CD4-positive, CD25-positive, alpha-beta regulatory T cell (primary cell): ENCODE measurements around the gene LCE2A. TPM values are rescaled to one million over a fixed set of nuclear protein-coding genes. Genes with fewer than 3 reads are reported as not detected.

Experiments
- ATAC-seq, 2 donors: fragments of 150-1000 bp; cut with Tn5 transposase; one replicate each; pipeline ENCODE4 v1.10.0; 2021; ENCODE audit warnings: low read depth in 2 of 2, moderate number of reproducible peaks in 2 of 2, moderate library complexity in 1 of 2
- DNase-seq, 3 donors: peaks; one replicate each; pipeline versions ENCODE4 v3.0.0 to v3.0.0-alpha.2; 2012 to 2022; ENCODE audit warnings: mixed read lengths in 1 of 3
- H3K27ac ChIP-seq: one replicate; pipeline ENCODE4 v1.7.0; 2013; ENCODE audit warnings: mild to moderate bottlenecking, low read length; ENCODE audit not compliant: insufficient read depth, poor library complexity, severe bottlenecking
- H3K27me3 ChIP-seq: one replicate; pipeline ENCODE4 v1.7.0; 2013; ENCODE audit warnings: low read length; ENCODE audit not compliant: control insufficient read depth, insufficient read depth
- H3K36me3 ChIP-seq: one replicate; pipeline ENCODE4 v1.7.0; 2013; ENCODE audit warnings: mild to moderate bottlenecking, low read length, moderate library complexity; ENCODE audit not compliant: control insufficient read depth, insufficient read depth
- H3K4me1 ChIP-seq: 2 replicates; pipeline ENCODE4 v1.7.0; 2013; ENCODE audit warnings: mild to moderate bottlenecking, low read length; ENCODE audit not compliant: insufficient read depth, control insufficient read depth, poor library complexity, severe bottlenecking
- H3K4me3 ChIP-seq: one replicate; pipeline ENCODE4 v1.7.0; 2013; ENCODE audit warnings: low read depth, mild to moderate bottlenecking, low read length, moderate library complexity
- H3K9me3 ChIP-seq, 2 experiments: 1 replicate in 1 of 2; 2 replicates in 1 of 2; pipeline ENCODE4 v1.7.0; 2013; ENCODE audit warnings: low read length in 2 of 2, mild to moderate bottlenecking in 1 of 2, moderate library complexity in 1 of 2; ENCODE audit not compliant: control insufficient read depth in 2 of 2
- H3K27ac Mint-ChIP-seq, 3 donors: one replicate each; pipeline ENCODE4 v1.8.0; 2020 to 2022; ENCODE audit warnings: mild to moderate bottlenecking in 3 of 3, mixed read lengths in 3 of 3, moderate library complexity in 2 of 3
- H3K27me3 Mint-ChIP-seq: one replicate; pipeline ENCODE4 v1.8.0; 2022; ENCODE audit warnings: mild to moderate bottlenecking, mixed read lengths
- H3K36me3 Mint-ChIP-seq: one replicate; pipeline ENCODE4 v1.8.0; 2020; ENCODE audit warnings: mixed read lengths
- H3K4me1 Mint-ChIP-seq, 4 donors: one replicate each; pipeline ENCODE4 v1.8.0; 2020 to 2022; ENCODE audit warnings: mixed read lengths in 4 of 4, mild to moderate bottlenecking in 1 of 4
- H3K4me3 Mint-ChIP-seq, 4 donors: one replicate each; pipeline ENCODE4 v1.8.0; 2020 to 2022; ENCODE audit warnings: mild to moderate bottlenecking in 4 of 4, mixed read lengths in 4 of 4, moderate library complexity in 3 of 4
- H3K9me3 Mint-ChIP-seq, 7 donors: one replicate each; pipeline ENCODE4 v1.8.0; 2020 to 2022; ENCODE audit warnings: mixed read lengths in 7 of 7, mild to moderate bottlenecking in 3 of 7, moderate library complexity in 2 of 7
- polyA plus RNA-seq, 4 donors: library from polyadenylated mRNA; unstranded; fragments of 300-500 nt; fragmentation: Illumina TruSeq; gene quantifications; one replicate each; pipeline ENCODE4 v1.2.3, GENCODE V29; 2021
- total RNA-seq: library from RNA; stranded (reverse); gene quantifications from one replicate; pipeline ENCODE4 v1.2.3, GENCODE V29; 2022

The LCE2A gene
- total and polyA plus RNA-seq, 5 donors from 2014 or later: not detected

- Histone ChIP-seq H3K4me1 (no peaks in the 10 kb centered on the region), H3K27me3 (peaks cover 4% of the 10 kb centered on the region), H3K27ac (no peak overlapping the region), H3K9me3 (no peaks in the 10 kb centered on the region), H3K4me3 (no peak overlapping the region), H3K36me3 (no peaks in the 10 kb centered on the region)
- no peak overlapping the region for H3K27ac Mint-ChIP-seq
- DNase-seq: no peak
- peaks cover 16% of the 10 kb centered on the region for H3K27me3 Mint-ChIP-seq
- no peak overlapping the region for H3K4me3 Mint-ChIP-seq
- no peaks in the 10 kb centered on the region for H3K4me1 Mint-ChIP-seq
- H3K36me3 Mint-ChIP-seq: no peaks in the 10 kb centered on the region
- no peak for ATAC-seq
- peaks cover 0 to 3% (median 0%) of the 10 kb centered on the region in 7 donors for H3K9me3 Mint-ChIP-seq
These were observed 45.4 kb downstream of the LCE2A start for GRCh38 chr1:152743371-152744145.

GRCh38 chr1:152745289-152745704 lies 47.2 kb downstream of the LCE2A start:
- peaks cover 16% of the 10 kb centered on the region for H3K27me3 Mint-ChIP-seq
- H3K27me3 ChIP-seq: peaks cover 4% of the 10 kb centered on the region
- H3K4me1 ChIP-seq: no peaks in the 10 kb centered on the region
- no peak overlapping the region for H3K27ac ChIP-seq
- no peak for DNase-seq
- H3K4me3 ChIP-seq: no peak overlapping the region
- no peaks in the 10 kb centered on the region for H3K9me3 ChIP-seq
- ATAC-seq: no peak
- H3K4me3 Mint-ChIP-seq: no peak overlapping the region
- no peak overlapping the region for H3K27ac Mint-ChIP-seq
- no peaks in the 10 kb centered on the region for H3K36me3 Mint-ChIP-seq
- no peaks in the 10 kb centered on the region for H3K4me1 Mint-ChIP-seq
- H3K36me3 ChIP-seq: no peaks in the 10 kb centered on the region
- peaks cover 0 to 3% (median 0%) of the 10 kb centered on the region in 7 donors for H3K9me3 Mint-ChIP-seq

GRCh38 chr1:152745765-152746444 lies 47.8 kb downstream of the LCE2A start:
- Mint-ChIP-seq H3K27me3 (peaks cover 16% of the 10 kb centered on the region), H3K9me3 (peaks cover 0 to 6% (median 0%) of the 10 kb centered on the region in 7 donors), H3K4me3 (no peak overlapping the region), H3K27ac (no peak overlapping the region), H3K4me1 (no peaks in the 10 kb centered on the region), H3K36me3 (no peaks in the 10 kb centered on the region)
- ATAC-seq (no peak), DNase-seq (no peak)
- H3K4me1 ChIP-seq: no peaks in the 10 kb centered on the region
- H3K9me3 ChIP-seq: no peaks in the 10 kb centered on the region
- H3K4me3 ChIP-seq: no peak overlapping the region
- no peaks in the 10 kb centered on the region for H3K36me3 ChIP-seq
- H3K27ac ChIP-seq: no peak overlapping the region
- peaks cover 7% of the 10 kb centered on the region for H3K27me3 ChIP-seq

- no peaks in the 10 kb centered on the region for H3K36me3 ChIP-seq
- no peak overlapping the region for H3K27ac ChIP-seq
- Mint-ChIP-seq H3K9me3 (peaks cover 0 to 4% (median 0%) of the 10 kb centered on the region in 7 donors), H3K27me3 (peaks cover 14% of the 10 kb centered on the region), H3K4me1 (no peaks in the 10 kb centered on the region), H3K27ac (no peak overlapping the region), H3K36me3 (no peaks in the 10 kb centered on the region), H3K4me3 (no peak overlapping the region)
- peaks cover 7% of the 10 kb centered on the region for H3K27me3 ChIP-seq
- H3K4me1 ChIP-seq: no peaks in the 10 kb centered on the region
- DNase-seq: no peak
- H3K4me3 ChIP-seq: no peak overlapping the region
- no peaks in the 10 kb centered on the region for H3K9me3 ChIP-seq
- ATAC-seq: no peak
These were observed 49.7 kb downstream of the LCE2A start for GRCh38 chr1:152747831-152748230.

Other genes with a start within 250 kb of the LCE2A start
- gene LCE5A, start 187.5 kb upstream of the LCE2A start, total RNA-seq: not detected
- not detected for gene LCE5A, start 187.5 kb upstream of the LCE2A start, polyA plus RNA-seq
- not detected for gene CRCT1, start 183.9 kb upstream of the LCE2A start, total RNA-seq
- not detected for gene CRCT1, start 183.9 kb upstream of the LCE2A start, polyA plus RNA-seq
- not detected for gene LCE3E, start 131.6 kb upstream of the LCE2A start, total RNA-seq
- not detected for gene LCE3E, start 131.6 kb upstream of the LCE2A start, polyA plus RNA-seq
- gene LCE3D, start 117.8 kb upstream of the LCE2A start, total RNA-seq: not detected
- gene LCE3D, start 117.8 kb upstream of the LCE2A start, polyA plus RNA-seq: not detected
- not detected for gene LCE3C, start 98.1 kb upstream of the LCE2A start, total RNA-seq
- gene LCE3C, start 98.1 kb upstream of the LCE2A start, polyA plus RNA-seq: not detected
- gene LCE3B, start 84.5 kb upstream of the LCE2A start, total RNA-seq: not detected
- gene LCE3B, start 84.5 kb upstream of the LCE2A start, polyA plus RNA-seq: not detected
- gene LCE3A, start 75.2 kb upstream of the LCE2A start, total RNA-seq: not detected
- not detected for gene LCE3A, start 75.2 kb upstream of the LCE2A start, polyA plus RNA-seq
- not detected for gene LCE2D, start 35.0 kb upstream of the LCE2A start, total RNA-seq
- not detected for gene LCE2D, start 35.0 kb upstream of the LCE2A start, polyA plus RNA-seq
- gene LCE2C, start 23.1 kb upstream of the LCE2A start, total RNA-seq: not detected
- gene LCE2C, start 23.1 kb upstream of the LCE2A start, polyA plus RNA-seq: not detected
- gene LCE2B, start 12.2 kb upstream of the LCE2A start, total RNA-seq: not detected
- gene LCE2B, start 12.2 kb upstream of the LCE2A start, polyA plus RNA-seq: not detected
- not detected for gene LCE4A, start 9.8 kb downstream of the LCE2A start, total RNA-seq
- gene LCE4A, start 9.8 kb downstream of the LCE2A start, polyA plus RNA-seq: not detected
- not detected for gene KPRP, start 59.7 kb downstream of the LCE2A start, total RNA-seq
- not detected for gene KPRP, start 59.7 kb downstream of the LCE2A start, polyA plus RNA-seq
- gene LCE1F, start 76.8 kb downstream of the LCE2A start, total RNA-seq: not detected
- gene LCE1F, start 76.8 kb downstream of the LCE2A start, polyA plus RNA-seq: not detected
- not detected for gene LCE1E, start 87.9 kb downstream of the LCE2A start, total RNA-seq
- gene LCE1E, start 87.9 kb downstream of the LCE2A start, polyA plus RNA-seq: not detected
- not detected for gene LCE1D, start 98.4 kb downstream of the LCE2A start, total RNA-seq
- gene LCE1D, start 98.4 kb downstream of the LCE2A start, polyA plus RNA-seq: not detected
- gene LCE1C, start 108.3 kb downstream of the LCE2A start, total RNA-seq: not detected
- gene LCE1C, start 108.3 kb downstream of the LCE2A start, polyA plus RNA-seq: not detected
- not detected for gene LCE1B, start 113.6 kb downstream of the LCE2A start, total RNA-seq
- gene LCE1B, start 113.6 kb downstream of the LCE2A start, polyA plus RNA-seq: not detected
- not detected for gene LCE1A, start 129.1 kb downstream of the LCE2A start, total RNA-seq
- gene LCE1A, start 129.1 kb downstream of the LCE2A start, polyA plus RNA-seq: not detected
- gene LCE6A, start 144.5 kb downstream of the LCE2A start, total RNA-seq: not detected
- not detected for gene LCE6A, start 144.5 kb downstream of the LCE2A start, polyA plus RNA-seq
- not detected for gene LCE7A, start 161.7 kb downstream of the LCE2A start, total RNA-seq
- gene LCE7A, start 161.7 kb downstream of the LCE2A start, polyA plus RNA-seq: not detected
- not detected for gene SMCP, start 180.0 kb downstream of the LCE2A start, total RNA-seq
- gene SMCP, start 180.0 kb downstream of the LCE2A start, polyA plus RNA-seq: not detected
- not detected for gene IVL, start 210.2 kb downstream of the LCE2A start, total RNA-seq
- gene IVL, start 210.2 kb downstream of the LCE2A start, polyA plus RNA-seq: not detected
- gene SPRR5, start 248.9 kb downstream of the LCE2A start, total RNA-seq: not detected
- not detected for gene SPRR5, start 248.9 kb downstream of the LCE2A start, polyA plus RNA-seq